Neural progenitor cell (in vitro differentiated cells): ENCODE data around the gene DOK5.

Experiments used
- EZH2 ChIP-seq: fragments of 200-600 bp; sonication (generic); IDR thresholded peaks from 2 replicates; pipeline ENCODE4 v1.6.1; 2017; ENCODE audit warnings: antibody characterized with exemption, mild to moderate bottlenecking, moderate library complexity
- EZH2phosphoT487 ChIP-seq: fragments of 200-600 bp; sonication (generic); IDR thresholded peaks from 2 replicates; pipeline ENCODE4 v1.6.1; 2017; ENCODE audit warnings: antibody characterized with exemption
- TF ChIP-seq, protein P1 (sequence below): fragments of 200-600 bp; sonication (generic); IDR thresholded peaks from 2 replicates; pipeline ENCODE4 v1.5.1; 2017; ENCODE audit warnings: antibody characterized with exemption, mild to moderate bottlenecking

DNA sequence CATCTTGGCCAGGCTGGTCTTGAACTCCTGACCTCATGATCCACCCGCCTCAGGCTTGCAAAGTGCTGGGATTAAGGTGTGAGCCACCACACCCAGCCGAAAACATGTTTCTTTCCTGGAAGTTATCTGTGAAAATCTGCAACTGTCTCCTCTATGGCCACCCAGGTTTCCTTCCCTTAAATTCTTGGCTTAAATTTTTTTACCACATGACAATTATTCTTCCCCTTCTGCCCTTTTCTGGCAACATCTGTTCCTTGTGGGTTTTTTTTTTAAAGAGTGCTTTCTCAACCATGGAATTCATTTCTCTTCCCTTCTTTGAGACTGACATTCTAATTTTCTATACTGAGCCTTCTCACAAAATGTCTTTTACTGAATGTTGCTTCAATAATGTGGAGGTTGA, 59.6 kb downstream of the DOK5 start:
- TF ChIP-seq, protein P1, sequence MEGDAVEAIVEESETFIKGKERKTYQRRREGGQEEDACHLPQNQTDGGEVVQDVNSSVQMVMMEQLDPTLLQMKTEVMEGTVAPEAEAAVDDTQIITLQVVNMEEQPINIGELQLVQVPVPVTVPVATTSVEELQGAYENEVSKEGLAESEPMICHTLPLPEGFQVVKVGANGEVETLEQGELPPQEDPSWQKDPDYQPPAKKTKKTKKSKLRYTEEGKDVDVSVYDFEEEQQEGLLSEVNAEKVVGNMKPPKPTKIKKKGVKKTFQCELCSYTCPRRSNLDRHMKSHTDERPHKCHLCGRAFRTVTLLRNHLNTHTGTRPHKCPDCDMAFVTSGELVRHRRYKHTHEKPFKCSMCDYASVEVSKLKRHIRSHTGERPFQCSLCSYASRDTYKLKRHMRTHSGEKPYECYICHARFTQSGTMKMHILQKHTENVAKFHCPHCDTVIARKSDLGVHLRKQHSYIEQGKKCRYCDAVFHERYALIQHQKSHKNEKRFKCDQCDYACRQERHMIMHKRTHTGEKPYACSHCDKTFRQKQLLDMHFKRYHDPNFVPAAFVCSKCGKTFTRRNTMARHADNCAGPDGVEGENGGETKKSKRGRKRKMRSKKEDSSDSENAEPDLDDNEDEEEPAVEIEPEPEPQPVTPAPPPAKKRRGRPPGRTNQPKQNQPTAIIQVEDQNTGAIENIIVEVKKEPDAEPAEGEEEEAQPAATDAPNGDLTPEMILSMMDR, result no peak
- TF ChIP-seq EZH2 (no peak), EZH2phosphoT487 (no peak)
